ENCODE data around the gene TBC1D10B.

The TBC1D10B gene

GRCh38 chr16:30370456-30371247 is at the start of gene TBC1D10B:
Gene TBC1D10B (minus strand): TSS chr16:30370494. CDS start chr16:30370183, 311 bp downstream.
- H3K27me3 ChIP-seq = no peaks in the 10 kb centered on the region
- H3K4me3 ChIP-seq = peak within 1 kb of the TSS; percentile 82 to 99 (median 94)
- H4K20me1 ChIP-seq = peaks cover 30 to 41% (median 39%) of the 10 kb centered on the region in 11 experiments
- H3K9me3 ChIP-seq (replicated peaks in 1 of 11) = no peaks in the 10 kb centered on the region
- peak within 1 kb of the TSS; percentile 81 to 97 (median 91) for H3K9ac ChIP-seq
- H3K27ac ChIP-seq = peak within 1 kb of the TSS; percentile 77 to 89 (median 86)
- peaks cover 11 to 24% (median 18%) of the 10 kb centered on the region in 11 experiments; a peak in 20 of 22 replicates for H3K36me3 ChIP-seq
- peak within 1 kb of the TSS; percentile 97 to 100 (median 99) for H3K4me2 ChIP-seq
- H3K4me1 ChIP-seq = peaks cover 33 to 68% (median 49%) of the 10 kb centered on the region in 10 experiments
- no peak for TF ChIP-seq Cebpa-rat (IDR thresholded peaks at IDR 0.05)

GRCh38 chr16:30418350-30419181 is 48.3 kb upstream of the TBC1D10B start:
- Histone ChIP-seq H3K27me3 (no peaks in the 10 kb centered on the region), H3K27ac (peak overlapping the region; percentile 42 to 70 (median 62); a peak in 21 of 22 replicates), H3K4me3 (peak overlapping the region; percentile 56 to 77 (median 66)), H3K36me3 (peaks cover 30 to 80% (median 63%) of the 10 kb centered on the region in 11 experiments), H3K4me1 (peaks cover 16 to 36% (median 27%) of the 10 kb centered on the region in 10 experiments), H3K4me2 (peak overlapping the region; percentile 91 to 97 (median 95)), H4K20me1 (peaks cover 0 to 93% (median 57%) of the 10 kb centered on the region in 11 experiments; a peak in 17 of 22 replicates), H3K9me3 (replicated peaks in 1 of 11) (no peaks in the 10 kb centered on the region), H3K9ac (peak overlapping the region; percentile 67 to 82 (median 78))
- no peak for TF ChIP-seq Cebpa-rat (IDR thresholded peaks at IDR 0.05)

GRCh38 chr16:30417529-30418349 is 47.4 kb upstream of the TBC1D10B start:
- H3K27me3 ChIP-seq = no peaks in the 10 kb centered on the region
- peak overlapping the region; percentile 42 to 70 (median 62); a peak in 21 of 22 replicates for H3K27ac ChIP-seq
- H3K9me3 ChIP-seq (replicated peaks in 1 of 11) = no peaks in the 10 kb centered on the region
- H3K4me2 ChIP-seq = peak overlapping the region; percentile 91 to 97 (median 95)
- H3K4me3 ChIP-seq = peak overlapping the region; percentile 56 to 77 (median 66)
- H3K9ac ChIP-seq = peak overlapping the region; percentile 67 to 82 (median 78)
- H3K36me3 ChIP-seq = peaks cover 23 to 80% (median 60%) of the 10 kb centered on the region in 11 experiments
- H3K4me1 ChIP-seq = peaks cover 17 to 42% (median 32%) of the 10 kb centered on the region in 10 experiments
- TF ChIP-seq Cebpa-rat (IDR thresholded peaks at IDR 0.05) = no peak
- peaks cover 0 to 93% (median 60%) of the 10 kb centered on the region in 11 experiments; a peak in 17 of 22 replicates for H4K20me1 ChIP-seq

GRCh38 chr16:30416624-30417528 is 46.6 kb upstream of the TBC1D10B start:
- Histone ChIP-seq H3K27me3 (no peaks in the 10 kb centered on the region), H3K9me3 (replicated peaks in 1 of 11) (no peaks in the 10 kb centered on the region), H3K36me3 (peaks cover 15 to 80% (median 60%) of the 10 kb centered on the region in 11 experiments), H4K20me1 (peaks cover 0 to 95% (median 66%) of the 10 kb centered on the region in 11 experiments; a peak in 17 of 22 replicates), H3K4me1 (peaks cover 26 to 51% (median 40%) of the 10 kb centered on the region in 10 experiments), H3K27ac (peak overlapping the region; percentile 32 to 70 (median 62); a peak in 21 of 22 replicates), H3K4me2 (peak overlapping the region; percentile 91 to 97 (median 95)), H3K4me3 (peak overlapping the region; percentile 56 to 77 (median 66)), H3K9ac (peak overlapping the region; percentile 67 to 82 (median 78))
- TF ChIP-seq Cebpa-rat (IDR thresholded peaks at IDR 0.05) = no peak

- Histone ChIP-seq H3K9me3 (replicated peaks in 1 of 11) (no peaks in the 10 kb centered on the region), H3K9ac (peak overlapping the region in 3 of 11 experiments; percentile 0 to 78 (median 32); a peak in 3 of 22 replicates), H3K4me1 (peaks cover 27 to 58% (median 48%) of the 10 kb centered on the region in 10 experiments), H3K27me3 (no peaks in the 10 kb centered on the region), H3K27ac (no peak overlapping the region), H3K36me3 (peaks cover 15 to 80% (median 60%) of the 10 kb centered on the region in 11 experiments), H4K20me1 (peaks cover 0 to 95% (median 65%) of the 10 kb centered on the region in 11 experiments; a peak in 17 of 22 replicates), H3K4me2 (peak overlapping the region in 8 of 11 experiments; percentile 5 to 97 (median 95); a peak in 4 of 22 replicates), H3K4me3 (no peak overlapping the region)
- no peak for TF ChIP-seq Cebpa-rat (IDR thresholded peaks at IDR 0.05)
Observed at GRCh38 chr16:30416047-30416603, 45.8 kb upstream of the TBC1D10B start.

- H3K4me3 ChIP-seq = no peak overlapping the region
- H3K36me3 ChIP-seq = peaks cover 10 to 74% (median 50%) of the 10 kb centered on the region in 11 experiments
- no peak overlapping the region for H3K27ac ChIP-seq
- no peak overlapping the region for H3K4me2 ChIP-seq
- H3K4me1 ChIP-seq = peaks cover 43 to 75% (median 65%) of the 10 kb centered on the region in 10 experiments
- peaks cover 0 to 94% (median 48%) of the 10 kb centered on the region in 11 experiments; a peak in 17 of 22 replicates for H4K20me1 ChIP-seq
- TF ChIP-seq Cebpa-rat (IDR thresholded peaks at IDR 0.05) = no peak
- peak overlapping the region in 4 of 11 experiments; percentile 4 to 43 (median 8); a peak in 5 of 22 replicates for H3K9ac ChIP-seq
- H3K9me3 ChIP-seq (replicated peaks in 1 of 11) = no peaks in the 10 kb centered on the region
- no peaks in the 10 kb centered on the region for H3K27me3 ChIP-seq
Observed at GRCh38 chr16:30414159-30414558, 43.9 kb upstream of the TBC1D10B start.
